Measurements from ENCODE around the gene COMMD1. TPM values are rescaled to one million over a fixed set of nuclear protein-coding genes. Genes with fewer than 3 reads are reported as not detected.

The COMMD1 gene
- total and polyA plus RNA-seq, 2 experiments from 2014 or later, result 54.9 to 83.7 TPM

DNA sequence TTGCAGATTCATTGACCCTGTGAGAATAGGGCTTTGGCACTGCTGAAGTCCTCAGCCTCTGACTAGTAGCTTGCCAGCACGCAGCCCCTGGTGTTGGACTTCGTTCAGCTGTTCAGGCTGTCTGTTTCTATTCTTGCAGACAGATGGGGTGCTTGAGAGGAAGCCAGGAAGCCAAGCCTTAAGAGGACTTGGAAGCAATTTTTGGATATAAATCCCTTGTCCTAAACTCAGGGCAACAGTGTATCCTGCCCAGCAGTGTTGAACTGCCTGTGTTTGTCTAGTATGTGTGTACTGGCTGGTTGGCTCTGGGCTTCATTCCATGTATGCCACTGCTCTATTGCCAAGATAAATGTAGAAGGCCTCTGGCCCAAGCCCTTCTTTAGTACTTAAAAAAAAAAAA is 108.6 kb downstream of the COMMD1 start:
- Histone ChIP-seq H3K36me3 (ENCODE audit: insufficient read depth) (no peaks in the 10 kb centered on the region), H3K4me1 (ENCODE audit: insufficient read depth) (no peaks in the 10 kb centered on the region), H2AFZ (no peak overlapping the region), H3K27ac (ENCODE audit: low read depth) (no peak overlapping the region), H3K4me2 (no peak overlapping the region), H3K79me2 (replicated peaks; ENCODE audit: insufficient read depth) (no peaks in the 10 kb centered on the region), H4K20me1 (replicated peaks; ENCODE audit: insufficient read depth) (no peaks in the 10 kb centered on the region), H3K9me2 (ENCODE audit: insufficient read depth) (no peaks in the 10 kb centered on the region), H3F3A (replicated peaks; ENCODE audit: low read depth) (no peaks in the 10 kb centered on the region), H3K27me3 (ENCODE audit: insufficient read depth) (no peaks in the 10 kb centered on the region), H3K4me3 (no peak overlapping the region)
- Mint-ChIP-seq H3K9me3 (no peaks in the 10 kb centered on the region), H3K27ac (no peak overlapping the region), H3K4me3 (no peak overlapping the region), H3K36me3 (ENCODE audit: low read depth) (no peaks in the 10 kb centered on the region), H3K27me3 (ENCODE audit: insufficient read depth, low read depth, poor library complexity) (peaks cover 3% of the 10 kb centered on the region), H3K4me1 (peaks cover 10% of the 10 kb centered on the region)
- ATAC-seq (peak; percentile 43; the same call in 2 of the 3 replicates), DNase-seq (ENCODE audit: low spot score) (peak; percentile 22)
- TF ChIP-seq JUNB (IDR thresholded peaks at IDR 0.05; ENCODE audit: unreplicated experiment), result no peak
- TF ChIP-seq, protein P1, sequence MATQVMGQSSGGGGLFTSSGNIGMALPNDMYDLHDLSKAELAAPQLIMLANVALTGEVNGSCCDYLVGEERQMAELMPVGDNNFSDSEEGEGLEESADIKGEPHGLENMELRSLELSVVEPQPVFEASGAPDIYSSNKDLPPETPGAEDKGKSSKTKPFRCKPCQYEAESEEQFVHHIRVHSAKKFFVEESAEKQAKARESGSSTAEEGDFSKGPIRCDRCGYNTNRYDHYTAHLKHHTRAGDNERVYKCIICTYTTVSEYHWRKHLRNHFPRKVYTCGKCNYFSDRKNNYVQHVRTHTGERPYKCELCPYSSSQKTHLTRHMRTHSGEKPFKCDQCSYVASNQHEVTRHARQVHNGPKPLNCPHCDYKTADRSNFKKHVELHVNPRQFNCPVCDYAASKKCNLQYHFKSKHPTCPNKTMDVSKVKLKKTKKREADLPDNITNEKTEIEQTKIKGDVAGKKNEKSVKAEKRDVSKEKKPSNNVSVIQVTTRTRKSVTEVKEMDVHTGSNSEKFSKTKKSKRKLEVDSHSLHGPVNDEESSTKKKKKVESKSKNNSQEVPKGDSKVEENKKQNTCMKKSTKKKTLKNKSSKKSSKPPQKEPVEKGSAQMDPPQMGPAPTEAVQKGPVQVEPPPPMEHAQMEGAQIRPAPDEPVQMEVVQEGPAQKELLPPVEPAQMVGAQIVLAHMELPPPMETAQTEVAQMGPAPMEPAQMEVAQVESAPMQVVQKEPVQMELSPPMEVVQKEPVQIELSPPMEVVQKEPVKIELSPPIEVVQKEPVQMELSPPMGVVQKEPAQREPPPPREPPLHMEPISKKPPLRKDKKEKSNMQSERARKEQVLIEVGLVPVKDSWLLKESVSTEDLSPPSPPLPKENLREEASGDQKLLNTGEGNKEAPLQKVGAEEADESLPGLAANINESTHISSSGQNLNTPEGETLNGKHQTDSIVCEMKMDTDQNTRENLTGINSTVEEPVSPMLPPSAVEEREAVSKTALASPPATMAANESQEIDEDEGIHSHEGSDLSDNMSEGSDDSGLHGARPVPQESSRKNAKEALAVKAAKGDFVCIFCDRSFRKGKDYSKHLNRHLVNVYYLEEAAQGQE (IDR thresholded peaks at IDR 0.05; ENCODE audit: unreplicated experiment), result no peak
- TF ChIP-seq, protein P2, sequence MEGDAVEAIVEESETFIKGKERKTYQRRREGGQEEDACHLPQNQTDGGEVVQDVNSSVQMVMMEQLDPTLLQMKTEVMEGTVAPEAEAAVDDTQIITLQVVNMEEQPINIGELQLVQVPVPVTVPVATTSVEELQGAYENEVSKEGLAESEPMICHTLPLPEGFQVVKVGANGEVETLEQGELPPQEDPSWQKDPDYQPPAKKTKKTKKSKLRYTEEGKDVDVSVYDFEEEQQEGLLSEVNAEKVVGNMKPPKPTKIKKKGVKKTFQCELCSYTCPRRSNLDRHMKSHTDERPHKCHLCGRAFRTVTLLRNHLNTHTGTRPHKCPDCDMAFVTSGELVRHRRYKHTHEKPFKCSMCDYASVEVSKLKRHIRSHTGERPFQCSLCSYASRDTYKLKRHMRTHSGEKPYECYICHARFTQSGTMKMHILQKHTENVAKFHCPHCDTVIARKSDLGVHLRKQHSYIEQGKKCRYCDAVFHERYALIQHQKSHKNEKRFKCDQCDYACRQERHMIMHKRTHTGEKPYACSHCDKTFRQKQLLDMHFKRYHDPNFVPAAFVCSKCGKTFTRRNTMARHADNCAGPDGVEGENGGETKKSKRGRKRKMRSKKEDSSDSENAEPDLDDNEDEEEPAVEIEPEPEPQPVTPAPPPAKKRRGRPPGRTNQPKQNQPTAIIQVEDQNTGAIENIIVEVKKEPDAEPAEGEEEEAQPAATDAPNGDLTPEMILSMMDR (conservative IDR thresholded peaks at IDR 0.05; ENCODE audit: low read depth in 2 of 2), result peak in 1 of 2 experiments; percentile 6; a peak in 1 of 4 replicates
- no peak for TF ChIP-seq POLR2AphosphoS5 (IDR thresholded peaks at IDR 0.05; ENCODE audit: low read depth)
- no peak for TF ChIP-seq EZH2 (IDR thresholded peaks at IDR 0.05; ENCODE audit: low read depth, unreplicated experiment)

DNA sequence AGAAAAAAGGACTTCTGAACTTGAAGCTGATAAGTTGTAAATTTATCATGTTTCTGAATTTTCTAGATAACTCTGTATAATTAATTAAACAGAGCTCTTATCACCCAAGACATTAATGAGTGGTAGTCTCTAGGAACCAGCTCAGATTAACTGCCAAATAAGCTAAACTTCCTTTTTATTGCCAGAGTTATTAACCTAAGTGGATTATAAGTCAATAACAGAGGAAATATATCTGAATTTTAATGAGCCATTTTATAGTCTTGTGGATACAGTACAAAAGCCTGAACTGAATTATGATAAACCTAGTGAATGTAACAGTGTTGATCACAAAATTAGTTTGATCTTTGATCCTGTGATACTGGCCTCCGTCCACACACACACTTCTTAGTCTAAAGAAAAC is 111.5 kb downstream of the COMMD1 start:
- Mint-ChIP-seq H3K4me3 (no peak overlapping the region), H3K36me3 (ENCODE audit: low read depth) (no peaks in the 10 kb centered on the region), H3K27me3 (ENCODE audit: insufficient read depth, low read depth, poor library complexity) (peaks cover 3% of the 10 kb centered on the region), H3K4me1 (no peaks in the 10 kb centered on the region), H3K9me3 (no peaks in the 10 kb centered on the region), H3K27ac (no peak overlapping the region)
- ATAC-seq (no peak), DNase-seq (ENCODE audit: low spot score) (no peak)
- H3F3A ChIP-seq (replicated peaks; ENCODE audit: low read depth), result no peaks in the 10 kb centered on the region
- H3K79me2 ChIP-seq (replicated peaks; ENCODE audit: insufficient read depth), result no peaks in the 10 kb centered on the region
- H3K27ac ChIP-seq (ENCODE audit: low read depth), result no peak overlapping the region
- no peak overlapping the region for H3K4me2 ChIP-seq
- no peaks in the 10 kb centered on the region for H3K9me2 ChIP-seq (ENCODE audit: insufficient read depth)
- no peaks in the 10 kb centered on the region for H3K27me3 ChIP-seq (ENCODE audit: insufficient read depth)
- H3K36me3 ChIP-seq (ENCODE audit: insufficient read depth), result no peaks in the 10 kb centered on the region
- no peaks in the 10 kb centered on the region for H3K4me1 ChIP-seq (ENCODE audit: insufficient read depth)
- H2AFZ ChIP-seq, result no peak overlapping the region
- H3K4me3 ChIP-seq, result no peak overlapping the region
- H4K20me1 ChIP-seq (replicated peaks; ENCODE audit: insufficient read depth), result no peaks in the 10 kb centered on the region
- TF ChIP-seq, protein P3, sequence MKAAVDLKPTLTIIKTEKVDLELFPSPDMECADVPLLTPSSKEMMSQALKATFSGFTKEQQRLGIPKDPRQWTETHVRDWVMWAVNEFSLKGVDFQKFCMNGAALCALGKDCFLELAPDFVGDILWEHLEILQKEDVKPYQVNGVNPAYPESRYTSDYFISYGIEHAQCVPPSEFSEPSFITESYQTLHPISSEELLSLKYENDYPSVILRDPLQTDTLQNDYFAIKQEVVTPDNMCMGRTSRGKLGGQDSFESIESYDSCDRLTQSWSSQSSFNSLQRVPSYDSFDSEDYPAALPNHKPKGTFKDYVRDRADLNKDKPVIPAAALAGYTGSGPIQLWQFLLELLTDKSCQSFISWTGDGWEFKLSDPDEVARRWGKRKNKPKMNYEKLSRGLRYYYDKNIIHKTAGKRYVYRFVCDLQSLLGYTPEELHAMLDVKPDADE (IDR thresholded peaks at IDR 0.05), result no peak
- no peak for TF ChIP-seq ZNF331 (CRISPR knock-in tag; IDR thresholded peaks at IDR 0.05; ENCODE audit: low read depth)
- TF ChIP-seq ZNF114 (CRISPR knock-in tag; IDR thresholded peaks at IDR 0.05), result no peak
- TF ChIP-seq, protein P2 (conservative IDR thresholded peaks at IDR 0.05; ENCODE audit: low read depth in 2 of 2), result no peak
- no peak for TF ChIP-seq POLR2AphosphoS5 (IDR thresholded peaks at IDR 0.05; ENCODE audit: low read depth)
- TF ChIP-seq, protein P1 (IDR thresholded peaks at IDR 0.05; ENCODE audit: unreplicated experiment), result no peak

Data from GM23338 (cell line).